ENCODE results near the gene PANK4. TPM values are rescaled to one million over a fixed set of nuclear protein-coding genes. Genes with fewer than 3 reads are reported as not detected.

PANK4 gene
- total RNA-seq, 1 experiment from 2014 or later, result 32.9 TPM

GRCh38 chr1:2504225-2504948 is 22.0 kb downstream of the PANK4 start:
- in situ Hi-C loops (cut with HindIII; ENCODE audit: low sequenced_read_pairs), result loop anchor here (25.0 kb wide), 1 partner anchor 92 kb away; the partner anchor contains the start of gene PEX10
- DNase-seq (ENCODE audit: low spot score), result peak; percentile 24

- in situ Hi-C loops (cut with HindIII; ENCODE audit: low sequenced_read_pairs), result loop anchor here (25.0 kb wide), 1 partner anchor 91 kb away; the partner anchor contains the start of gene PEX10
- DNase-seq (ENCODE audit: low spot score), result no peak
Observed at GRCh38 chr1:2503554-2504224, 22.7 kb downstream of the PANK4 start.

- in situ Hi-C loops (cut with HindIII; ENCODE audit: low sequenced_read_pairs), result loop anchor here (25.0 kb wide), 1 partner anchor 91 kb away; the partner anchor contains the start of gene PEX10
- DNase-seq (ENCODE audit: low spot score), result no peak
Observed at GRCh38 chr1:2502661-2503553, 23.5 kb downstream of the PANK4 start.

- DNase-seq (ENCODE audit: low spot score), result no peak
- in situ Hi-C loops (cut with HindIII; ENCODE audit: low sequenced_read_pairs), result loop anchor here (25.0 kb wide), 1 partner anchor 90 kb away; the partner anchor contains the start of gene PEX10
Observed at GRCh38 chr1:2502210-2502609, 24.2 kb downstream of the PANK4 start.

- in situ Hi-C loops (cut with HindIII; ENCODE audit: low sequenced_read_pairs), result loop anchor here (25.0 kb wide), 1 partner anchor 89 kb away; the partner anchor contains the start of gene PEX10
- DNase-seq (ENCODE audit: low spot score), result no peak
Observed at GRCh38 chr1:2501820-2502119, 24.6 kb downstream of the PANK4 start.

GRCh38 chr1:2501041-2501819 is 25.2 kb downstream of the PANK4 start:
- in situ Hi-C loops (cut with HindIII; ENCODE audit: low sequenced_read_pairs), result loop anchor here (25.0 kb wide), 1 partner anchor 89 kb away; the partner anchor contains the start of gene PEX10
- no peak for DNase-seq (ENCODE audit: low spot score)

- in situ Hi-C loops (cut with HindIII; ENCODE audit: low sequenced_read_pairs), result loop anchor here (25.0 kb wide), 1 partner anchor 88 kb away; the partner anchor contains the start of gene PEX10
- DNase-seq (ENCODE audit: low spot score), result no peak
Observed at GRCh38 chr1:2499986-2500596, 26.3 kb downstream of the PANK4 start.

- no peak for DNase-seq (ENCODE audit: low spot score)
- in situ Hi-C loops (cut with HindIII; ENCODE audit: low sequenced_read_pairs), result no loop called here
Observed at GRCh38 chr1:2499260-2499659, 27.1 kb downstream of the PANK4 start.

GRCh38 chr1:2498648-2499047 is 27.7 kb downstream of the PANK4 start:
- DNase-seq (ENCODE audit: low spot score), result no peak
- in situ Hi-C loops (cut with HindIII; ENCODE audit: low sequenced_read_pairs), result no loop called here

GRCh38 chr1:2497891-2498290 is 28.5 kb downstream of the PANK4 start:
- in situ Hi-C loops (cut with HindIII; ENCODE audit: low sequenced_read_pairs), result no loop called here
- DNase-seq (ENCODE audit: low spot score), result no peak

GRCh38 chr1:2496746-2497145 is 29.6 kb downstream of the PANK4 start:
- no peak for DNase-seq (ENCODE audit: low spot score)
- in situ Hi-C loops (cut with HindIII; ENCODE audit: low sequenced_read_pairs), result no loop called here

- in situ Hi-C loops (cut with HindIII; ENCODE audit: low sequenced_read_pairs), result no loop called here
- DNase-seq (ENCODE audit: low spot score), result no peak
Observed at GRCh38 chr1:2496087-2496622, 30.2 kb downstream of the PANK4 start.

- no peak for DNase-seq (ENCODE audit: low spot score)
- in situ Hi-C loops (cut with HindIII; ENCODE audit: low sequenced_read_pairs), result no loop called here
Observed at GRCh38 chr1:2495546-2495945, 30.9 kb downstream of the PANK4 start.

GRCh38 chr1:2495026-2495425 is 31.4 kb downstream of the PANK4 start:
- in situ Hi-C loops (cut with HindIII; ENCODE audit: low sequenced_read_pairs), result no loop called here
- DNase-seq (ENCODE audit: low spot score), result peak; percentile 90

GRCh38 chr1:2494323-2494693 is 32.1 kb downstream of the PANK4 start:
- in situ Hi-C loops (cut with HindIII; ENCODE audit: low sequenced_read_pairs), result no loop called here
- DNase-seq (ENCODE audit: low spot score), result no peak

- in situ Hi-C loops (cut with HindIII; ENCODE audit: low sequenced_read_pairs), result no loop called here
- peak; percentile 76 for DNase-seq (ENCODE audit: low spot score)
Observed at GRCh38 chr1:2493691-2494322, 32.6 kb downstream of the PANK4 start.

GRCh38 chr1:2493218-2493617 is 33.2 kb downstream of the PANK4 start:
- in situ Hi-C loops (cut with HindIII; ENCODE audit: low sequenced_read_pairs), result no loop called here
- peak; percentile 58 for DNase-seq (ENCODE audit: low spot score)

- in situ Hi-C loops (cut with HindIII; ENCODE audit: low sequenced_read_pairs), result no loop called here
- peak; percentile 85 for DNase-seq (ENCODE audit: low spot score)
Observed at GRCh38 chr1:2492091-2492490, 34.3 kb downstream of the PANK4 start.
